HepG2 (cell line): ENCODE results near the gene NRL. TPM values are rescaled to one million over a fixed set of nuclear protein-coding genes. Genes with fewer than 3 reads are reported as not detected.

Source experiments
- AKAP8 ChIP-seq: sonication (generic); formaldehyde crosslinking; IDR thresholded peaks from 2 replicates; pipeline ENCODE4 v1.5.1; 2020; ENCODE audit warnings: mild to moderate bottlenecking, missing genetic modification reagents
- ATF6 ChIP-seq: sonication (generic); formaldehyde crosslinking; conservative IDR thresholded peaks from 2 replicates; pipeline ENCODE4 v1.4.0; 2020; ENCODE audit warnings: missing genetic modification reagents
- CBFB ChIP-seq: sonication (generic); formaldehyde crosslinking; IDR thresholded peaks from 2 replicates; pipeline ENCODE4 v1.4.0; 2020; ENCODE audit warnings: missing genetic modification reagents
- CBX5 ChIP-seq: sonication (generic); formaldehyde crosslinking; IDR thresholded peaks from 2 replicates; pipeline ENCODE4 v1.4.0; 2020; ENCODE audit warnings: missing genetic modification reagents, borderline replicate concordance
- CENPT ChIP-seq: sonication (generic); formaldehyde crosslinking; IDR thresholded peaks from 2 replicates; pipeline ENCODE4 v1.8.0; 2022; ENCODE audit warnings: low read depth, mild to moderate bottlenecking, moderate library complexity, missing genetic modification reagents
- EEA1 ChIP-seq: sonication (generic); formaldehyde crosslinking; IDR thresholded peaks from 2 replicates; pipeline ENCODE4 v1.5.1; 2020; ENCODE audit warnings: mild to moderate bottlenecking, missing genetic modification reagents, borderline replicate concordance
- JUND ChIP-seq: sonication (generic); formaldehyde crosslinking; IDR thresholded peaks from 2 replicates; pipeline ENCODE4 v1.8.0; 2022; ENCODE audit warnings: mild to moderate bottlenecking, missing genetic modification reagents
- MYNN ChIP-seq: sonication (generic); formaldehyde crosslinking; IDR thresholded peaks from 2 replicates; pipeline ENCODE4 v1.4.0; 2020; ENCODE audit warnings: mild to moderate bottlenecking, low read depth, missing genetic modification reagents
- NFE2 ChIP-seq: sonication (generic); formaldehyde crosslinking; IDR thresholded peaks from 2 replicates; pipeline ENCODE4 v1.4.0; 2020; ENCODE audit warnings: missing genetic modification reagents
- PHF21A ChIP-seq: sonication (generic); formaldehyde crosslinking; IDR thresholded peaks from 2 replicates; pipeline ENCODE4 v1.5.0; 2020; ENCODE audit warnings: mild to moderate bottlenecking, missing genetic modification reagents
- RBFOX2 ChIP-seq: fragments of 200-400 bp; formaldehyde crosslinking; IDR thresholded peaks from 2 replicates; pipeline ENCODE4 v1.6.1; 2017; ENCODE audit warnings: low read depth, mild to moderate bottlenecking, low read length
- REXO4 ChIP-seq: sonication (generic); formaldehyde crosslinking; IDR thresholded peaks from 2 replicates; pipeline ENCODE4 v1.8.0; 2022; ENCODE audit warnings: missing genetic modification reagents, mild to moderate bottlenecking, borderline replicate concordance
- SP140L ChIP-seq: sonication (generic); formaldehyde crosslinking; IDR thresholded peaks from 2 replicates; pipeline ENCODE4 v1.4.0; 2020; ENCODE audit warnings: missing genetic modification reagents, borderline replicate concordance
- TAF15 ChIP-seq: fragments of 200-400 bp; formaldehyde crosslinking; IDR thresholded peaks from one replicate; pipeline ENCODE4 v1.6.1; 2018; ENCODE audit warnings: mild to moderate bottlenecking, low read depth, low read length; ENCODE audit not compliant: poor library complexity, severe bottlenecking
- TFDP2 ChIP-seq: sonication (generic); formaldehyde crosslinking; IDR thresholded peaks from 2 replicates; pipeline ENCODE4 v1.4.0; 2020; ENCODE audit warnings: missing genetic modification reagents
- TOPORS ChIP-seq: sonication (generic); formaldehyde crosslinking; IDR thresholded peaks from 2 replicates; pipeline ENCODE4 v1.8.0; 2023; ENCODE audit warnings: mild to moderate bottlenecking, missing genetic modification reagents
- XRCC5 ChIP-seq: fragments of 200-400 bp; formaldehyde crosslinking; optimal IDR thresholded peaks from 2 replicates; pipeline ENCODE3; 2017; ENCODE audit warnings: mild to moderate bottlenecking, low read length
- ZC3H13 ChIP-seq: sonication (generic); formaldehyde crosslinking; IDR thresholded peaks from 2 replicates; pipeline ENCODE4 v1.8.1; 2023; ENCODE audit warnings: mild to moderate bottlenecking, missing genetic modification reagents, moderate library complexity
- ZNF225 ChIP-seq: sonication (generic); formaldehyde crosslinking; IDR thresholded peaks from 2 replicates; pipeline ENCODE4 v1.4.0; 2020; ENCODE audit warnings: mild to moderate bottlenecking, missing genetic modification reagents
- ZNF501 ChIP-seq: sonication (generic); formaldehyde crosslinking; IDR thresholded peaks from 2 replicates; pipeline ENCODE4 v1.5.1; 2020; ENCODE audit warnings: mild to moderate bottlenecking, moderate library complexity, missing genetic modification reagents
- ZNF546 ChIP-seq: sonication (generic); formaldehyde crosslinking; conservative IDR thresholded peaks from 2 replicates; pipeline ENCODE4 v1.8.1; 2023; ENCODE audit warnings: mild to moderate bottlenecking, missing genetic modification reagents
- ZNF569 ChIP-seq: sonication (generic); formaldehyde crosslinking; IDR thresholded peaks from 2 replicates; pipeline ENCODE4 v1.5.0; 2020; ENCODE audit warnings: mild to moderate bottlenecking, missing genetic modification reagents, moderate library complexity, borderline replicate concordance
- ZNF572 ChIP-seq: sonication (generic); formaldehyde crosslinking; IDR thresholded peaks from 2 replicates; pipeline ENCODE4 v1.5.1; 2020; ENCODE audit warnings: mild to moderate bottlenecking, missing genetic modification reagents
- ZNF83 ChIP-seq: sonication (generic); formaldehyde crosslinking; IDR thresholded peaks from 2 replicates; pipeline ENCODE4 v1.4.0; 2020; ENCODE audit warnings: missing genetic modification reagents, mild to moderate bottlenecking, borderline replicate concordance
- ZSCAN30 ChIP-seq: sonication (generic); formaldehyde crosslinking; IDR thresholded peaks from 2 replicates; pipeline ENCODE4 v1.5.0; 2020; ENCODE audit warnings: mild to moderate bottlenecking, missing genetic modification reagents
- polyA plus RNA-seq, 8 experiments: library from polyadenylated mRNA; depleted of rRNA in 3 of 8; stranded (reverse) in 7 of 8; unstranded in 1 of 8; fragments of >200 nt; fragmentation: Illumina TruSeq in 4 of 8; extraction: Trizol in 4 of 8; gene quantifications; 2 replicates each; pipeline versions ENCODE4 v1.2.1 to v1.2.3, GENCODE V29; 2011 to 2016; ENCODE audit warnings: low read depth in 4 of 8, missing spikeins in 1 of 8, mixed read lengths in 1 of 8; ENCODE audit not compliant: insufficient read depth in 1 of 8
- total RNA-seq, 5 experiments: library from RNA; depleted of rRNA; stranded (reverse); fragments of >200 nt; fragmentation: Illumina TruSeq; extraction: Trizol; gene quantifications; 2 replicates each; pipeline ENCODE4 v1.2.3, GENCODE V29; 2016; ENCODE audit warnings: low read depth in 1 of 5

NRL gene
- total and polyA plus RNA-seq, 2 of the 13 experiments (the other 11 are each of a cell fraction or from before 2014, with no cell fraction given), result 2.5 to 4.7 TPM

GRCh38 chr14:24080888-24081738 is 33.6 kb downstream of the NRL start (continued):
- TF ChIP-seq ZNF572 (CRISPR knock-in tag) (0 out of 2 replicates have a peak, but pooled peaks have one; percentile 18), RBFOX2 (peak; percentile 83), ATF6 (CRISPR knock-in tag) (no peak), ZNF83 (CRISPR knock-in tag) (no peak), CBX5 (peak; percentile 58; the same call in 1 of the 2 replicates), AKAP8 (CRISPR knock-in tag) (peak; percentile 64; the same call in 1 of the 2 replicates), CBFB (no peak; the same call in 1 of the 2 replicates), ZSCAN30 (CRISPR knock-in tag) (no peak), ZNF569 (no peak), MYNN (peak; percentile 46; the same call in 1 of the 2 replicates), SP140L (CRISPR knock-in tag) (no peak), ZNF225 (no peak; the same call in none of the 2 replicates), XRCC5 (peak; percentile 23), ZNF501 (CRISPR knock-in tag) (no peak; the same call in 1 of the 2 replicates), ZC3H13 (CRISPR knock-in tag) (no peak), NFE2 (CRISPR knock-in tag) (no peak), CENPT (CRISPR knock-in tag) (no peak; the same call in 1 of the 2 replicates), JUND (no peak), TOPORS (CRISPR knock-in tag) (no peak), TFDP2 (peak; percentile 29), REXO4 (CRISPR knock-in tag) (no peak), TAF15 (no peak), EEA1 (CRISPR knock-in tag) (no peak; the same call in 1 of the 2 replicates), ZNF546 (CRISPR knock-in tag) (peak; percentile 81; the same call in 1 of the 2 replicates), PHF21A (CRISPR knock-in tag) (no peak; the same call in 1 of the 2 replicates)
